ENCODE data around the gene POLR2J. TPM values are rescaled to one million over a fixed set of nuclear protein-coding genes. Genes with fewer than 3 reads are reported as not detected.

The POLR2J gene
- total RNA-seq, 1 donor from 2014 or later, result 28.4 TPM

GRCh38 chr7:102464577-102465280, 14.0 kb downstream of the POLR2J start, which contains the start of the genes ALKBH4 and LRWD1:
Gene ALKBH4, minus strand, starts transcription at chr7:102464863. Its CDS starts 27 bp downstream, at chr7:102464836.
Gene LRWD1, plus strand, starts transcription at chr7:102464984. Its CDS starts 97 bp downstream, at chr7:102465081.
- H3K27ac Mint-ChIP-seq (ENCODE audit: unreplicated experiment), result peak within 1 kb of the TSS; percentile 89
- H3K4me3 Mint-ChIP-seq (ENCODE audit: unreplicated experiment), result peak within 1 kb of the TSS; percentile 96
- no peaks in the 10 kb centered on the region for H3K36me3 Mint-ChIP-seq (ENCODE audit: unreplicated experiment)
- H3K4me1 Mint-ChIP-seq (ENCODE audit: low read depth, unreplicated experiment), result peaks cover 8% of the 10 kb centered on the region
- peaks cover 9% of the 10 kb centered on the region for H3K27me3 Mint-ChIP-seq (ENCODE audit: unreplicated experiment)
- peaks cover 7% of the 10 kb centered on the region for H3K9me3 Mint-ChIP-seq (ENCODE audit: unreplicated experiment)
- DNase-seq, result peak; percentile 96
- TF ChIP-seq, protein P1, sequence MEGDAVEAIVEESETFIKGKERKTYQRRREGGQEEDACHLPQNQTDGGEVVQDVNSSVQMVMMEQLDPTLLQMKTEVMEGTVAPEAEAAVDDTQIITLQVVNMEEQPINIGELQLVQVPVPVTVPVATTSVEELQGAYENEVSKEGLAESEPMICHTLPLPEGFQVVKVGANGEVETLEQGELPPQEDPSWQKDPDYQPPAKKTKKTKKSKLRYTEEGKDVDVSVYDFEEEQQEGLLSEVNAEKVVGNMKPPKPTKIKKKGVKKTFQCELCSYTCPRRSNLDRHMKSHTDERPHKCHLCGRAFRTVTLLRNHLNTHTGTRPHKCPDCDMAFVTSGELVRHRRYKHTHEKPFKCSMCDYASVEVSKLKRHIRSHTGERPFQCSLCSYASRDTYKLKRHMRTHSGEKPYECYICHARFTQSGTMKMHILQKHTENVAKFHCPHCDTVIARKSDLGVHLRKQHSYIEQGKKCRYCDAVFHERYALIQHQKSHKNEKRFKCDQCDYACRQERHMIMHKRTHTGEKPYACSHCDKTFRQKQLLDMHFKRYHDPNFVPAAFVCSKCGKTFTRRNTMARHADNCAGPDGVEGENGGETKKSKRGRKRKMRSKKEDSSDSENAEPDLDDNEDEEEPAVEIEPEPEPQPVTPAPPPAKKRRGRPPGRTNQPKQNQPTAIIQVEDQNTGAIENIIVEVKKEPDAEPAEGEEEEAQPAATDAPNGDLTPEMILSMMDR (IDR thresholded peaks at IDR 0.05; ENCODE audit: partially characterized antibody, unreplicated experiment), result no peak

GRCh38 chr7:102463841-102464576, 14.7 kb downstream of the POLR2J start:
- DNase-seq, result no peak
- peaks cover 9% of the 10 kb centered on the region for H3K27me3 Mint-ChIP-seq (ENCODE audit: unreplicated experiment)
- peaks cover 8% of the 10 kb centered on the region for H3K4me1 Mint-ChIP-seq (ENCODE audit: low read depth, unreplicated experiment)
- no peaks in the 10 kb centered on the region for H3K36me3 Mint-ChIP-seq (ENCODE audit: unreplicated experiment)
- H3K4me3 Mint-ChIP-seq (ENCODE audit: unreplicated experiment), result peak overlapping the region; percentile 96
- H3K9me3 Mint-ChIP-seq (ENCODE audit: unreplicated experiment), result peaks cover 7% of the 10 kb centered on the region
- H3K27ac Mint-ChIP-seq (ENCODE audit: unreplicated experiment), result peak overlapping the region; percentile 89
- TF ChIP-seq, protein P1 (IDR thresholded peaks at IDR 0.05; ENCODE audit: partially characterized antibody, unreplicated experiment), result no peak

DNA sequence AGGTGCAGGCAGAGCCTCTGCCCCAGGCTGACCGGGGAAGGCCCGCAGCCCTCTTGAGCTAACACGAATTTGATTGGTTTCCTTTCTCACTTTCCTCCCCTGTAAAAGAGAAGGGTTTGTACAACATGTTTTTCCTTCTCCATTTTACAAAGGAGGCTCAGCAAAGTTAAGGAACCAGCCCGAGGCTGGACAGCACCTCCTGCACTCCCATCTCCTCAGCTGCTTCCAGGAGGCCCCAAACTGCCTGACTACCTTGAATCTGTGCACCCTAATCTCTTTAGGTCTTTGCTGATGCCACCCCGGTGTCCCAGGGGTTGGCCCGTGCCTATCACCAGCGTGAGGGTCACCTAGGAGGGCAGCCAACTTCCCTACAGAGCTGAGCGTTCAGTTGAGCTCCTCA, 18.3 kb downstream of the POLR2J start:
- Mint-ChIP-seq H3K9me3 (ENCODE audit: unreplicated experiment) (peaks cover 4% of the 10 kb centered on the region), H3K4me3 (ENCODE audit: unreplicated experiment) (no peak overlapping the region), H3K4me1 (ENCODE audit: low read depth, unreplicated experiment) (peaks cover 8% of the 10 kb centered on the region), H3K27me3 (ENCODE audit: unreplicated experiment) (peaks cover 5% of the 10 kb centered on the region), H3K36me3 (ENCODE audit: unreplicated experiment) (no peaks in the 10 kb centered on the region), H3K27ac (ENCODE audit: unreplicated experiment) (no peak overlapping the region)
- TF ChIP-seq, protein P1 (IDR thresholded peaks at IDR 0.05; ENCODE audit: partially characterized antibody, unreplicated experiment), result no peak
- no peak for DNase-seq

- TF ChIP-seq, protein P1 (IDR thresholded peaks at IDR 0.05; ENCODE audit: partially characterized antibody, unreplicated experiment), result no peak
- H3K27ac Mint-ChIP-seq (ENCODE audit: unreplicated experiment), result no peak overlapping the region
- no peaks in the 10 kb centered on the region for H3K36me3 Mint-ChIP-seq (ENCODE audit: unreplicated experiment)
- peaks cover 4% of the 10 kb centered on the region for H3K9me3 Mint-ChIP-seq (ENCODE audit: unreplicated experiment)
- peaks cover 4% of the 10 kb centered on the region for H3K27me3 Mint-ChIP-seq (ENCODE audit: unreplicated experiment)
- H3K4me1 Mint-ChIP-seq (ENCODE audit: low read depth, unreplicated experiment), result peaks cover 8% of the 10 kb centered on the region
- H3K4me3 Mint-ChIP-seq (ENCODE audit: unreplicated experiment), result no peak overlapping the region
- DNase-seq, result no peak
These were observed 19.4 kb downstream of the POLR2J start for GRCh38 chr7:102459221-102459844.
